ENCODE measurements around the gene OR2T1.
"Not testable (repeated sequence)": the region's sequence is repeated elsewhere in the genome, so short reads cannot be mapped to it uniquely, and the experiment has no call there.

OR2T1 gene

GRCh38 chr1:248402748-248403147, at the start of gene OR2T1:
Gene OR2T1 (plus strand): TSS chr1:248403048. CDS start chr1:248406148, 3,100 bp downstream.
- no peak for DNase-seq (ENCODE audit: low read depth in 2 of 2, low spot score in 1 of 2)

GRCh38 chr1:248359415-248359814, 43.4 kb upstream of the OR2T1 start:
- no peak for DNase-seq (ENCODE audit: low read depth in 2 of 2, low spot score in 1 of 2)

GRCh38 chr1:248361121-248361715, 41.6 kb upstream of the OR2T1 start, which contains the start of gene OR2T4:
Gene OR2T4 (plus strand): TSS chr1:248361665. CDS start chr1:248361665, 0 bp downstream.
- no peak for DNase-seq (ENCODE audit: low read depth in 2 of 2, low spot score in 1 of 2)

DNA sequence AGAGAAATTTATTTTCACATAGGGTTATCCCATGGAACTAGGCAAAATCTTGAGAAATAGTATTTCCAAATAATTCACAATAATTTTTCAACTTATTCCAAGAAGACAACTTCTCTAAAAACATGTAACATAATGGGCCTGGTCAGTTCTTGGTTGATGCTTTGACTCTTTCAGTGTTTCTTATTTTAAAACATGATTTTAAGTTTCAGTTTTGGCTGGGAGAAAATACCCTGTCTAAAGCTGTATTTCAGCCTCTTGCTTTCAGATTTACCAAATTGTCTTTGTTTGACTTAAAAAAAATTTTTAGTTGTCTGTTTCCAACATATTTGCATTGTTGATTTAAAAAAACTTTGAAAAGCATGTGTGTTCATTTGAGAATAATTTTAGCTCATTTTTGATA, 36.2 kb upstream of the OR2T1 start:
- no peak for DNase-seq (ENCODE audit: low read depth in 2 of 2, low spot score in 1 of 2)

DNA sequence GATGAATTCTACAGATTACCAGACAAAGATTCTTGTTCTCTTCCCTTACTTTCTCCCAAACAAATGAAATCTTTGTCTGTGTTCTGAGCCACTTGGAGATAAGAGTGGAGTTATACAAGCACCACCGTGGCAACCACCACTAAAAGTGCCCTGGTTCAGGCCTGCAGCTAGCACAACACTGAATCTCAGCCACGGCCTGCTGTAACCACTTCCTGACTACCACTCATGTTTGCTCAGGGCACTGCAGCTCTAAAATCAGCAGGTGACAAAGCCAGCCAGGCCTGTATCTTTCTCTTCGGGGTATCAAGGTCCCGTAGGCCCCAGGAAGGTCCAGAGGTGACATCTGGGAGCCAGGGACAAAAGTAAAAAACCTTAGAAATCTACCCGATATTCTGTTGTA, 30.5 kb upstream of the OR2T1 start:
- no peak for DNase-seq (ENCODE audit: low read depth in 2 of 2, low spot score in 1 of 2)

- DNase-seq (ENCODE audit: low read depth in 2 of 2, low spot score in 1 of 2), result no peak
Observed at GRCh38 chr1:248373761-248374160, 29.1 kb upstream of the OR2T1 start.

- no peak for DNase-seq (ENCODE audit: low read depth in 2 of 2, low spot score in 1 of 2)
Observed at GRCh38 chr1:248375446-248375845, 27.4 kb upstream of the OR2T1 start, which contains the start of gene OR2T6. Gene OR2T6 (plus strand): TSS chr1:248375746. CDS start chr1:248387609, 11,863 bp downstream.

- DNase-seq (ENCODE audit: low read depth in 2 of 2, low spot score in 1 of 2), result no peak
Observed at GRCh38 chr1:248376916-248377315, 25.9 kb upstream of the OR2T1 start.

GRCh38 chr1:248380854-248381253, 22.0 kb upstream of the OR2T1 start:
- DNase-seq (ENCODE audit: low read depth in 2 of 2, low spot score in 1 of 2), result no peak

- no peak for DNase-seq (ENCODE audit: low read depth in 2 of 2, low spot score in 1 of 2)
Observed at GRCh38 chr1:248388426-248388825, 14.4 kb upstream of the OR2T1 start.

DNA sequence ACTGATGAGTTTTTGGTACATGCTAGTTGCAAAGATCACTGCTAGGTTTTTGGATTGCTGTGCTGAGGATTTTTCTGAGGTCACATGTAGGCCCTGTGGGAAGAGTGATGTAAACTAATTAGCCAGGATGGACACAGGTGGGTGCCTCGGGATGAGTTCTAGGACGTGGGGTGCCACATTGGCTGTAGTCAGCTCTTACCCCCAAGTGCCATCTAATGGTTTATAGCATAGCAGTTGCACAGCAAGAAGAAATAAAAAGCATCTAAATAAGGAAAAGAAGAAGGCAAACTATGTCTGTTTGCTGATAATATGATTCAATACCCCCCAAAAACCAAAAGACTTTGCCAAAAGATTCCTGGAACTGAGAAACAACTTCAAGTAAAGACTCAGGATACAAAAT, 9.8 kb upstream of the OR2T1 start:
- DNase-seq (ENCODE audit: low read depth in 2 of 2, low spot score in 1 of 2), result no peak

GRCh38 chr1:248404024-248404423, 1.2 kb downstream of the OR2T1 start:
- no peak for DNase-seq (ENCODE audit: low read depth in 2 of 2, low spot score in 1 of 2)

GRCh38 chr1:248406721-248407692, 4.2 kb downstream of the OR2T1 start:
- DNase-seq (ENCODE audit: low read depth in 2 of 2, low spot score in 1 of 2), result no peak

DNA sequence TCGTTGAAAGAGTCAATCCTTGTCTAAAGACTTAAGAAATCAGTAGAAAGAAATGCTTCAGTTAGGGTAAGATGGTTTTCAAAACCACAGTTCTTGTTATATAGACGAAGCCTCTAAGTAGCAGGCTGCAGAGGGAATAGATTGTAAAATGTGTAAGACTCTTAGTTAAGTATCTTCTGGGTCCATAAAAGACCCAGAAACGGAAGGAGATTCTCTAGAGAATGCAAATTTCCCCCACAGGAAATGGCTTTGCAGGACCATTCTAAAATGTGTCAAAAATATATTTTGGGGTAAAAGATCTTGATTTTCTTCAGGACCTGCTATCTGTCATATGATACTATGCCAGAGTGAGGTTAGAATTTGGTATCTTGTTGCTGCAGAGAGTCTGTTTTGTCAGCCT, 13.4 kb downstream of the OR2T1 start:
- DNase-seq (ENCODE audit: low read depth in 2 of 2, low spot score in 1 of 2), result no peak

DNA sequence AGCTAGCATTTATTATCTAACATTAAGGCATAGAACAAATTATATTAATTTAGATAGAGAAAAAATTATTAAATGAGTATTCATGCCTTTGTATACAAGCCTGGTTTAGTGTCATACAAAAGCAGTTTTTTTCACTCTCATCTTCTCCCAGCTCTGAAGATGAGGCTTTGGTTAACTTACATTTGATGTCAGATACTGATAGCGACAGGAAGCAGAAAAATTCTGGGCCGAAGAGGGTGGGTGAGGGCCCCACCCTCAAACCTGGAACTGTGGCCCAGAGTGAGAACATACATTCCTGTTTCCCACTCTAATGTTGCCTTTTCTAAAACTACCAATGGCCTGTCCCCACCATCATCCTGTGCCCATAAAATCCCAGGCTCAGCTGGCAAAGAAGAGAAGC, 15.0 kb downstream of the OR2T1 start:
- no peak for DNase-seq (ENCODE audit: low read depth in 2 of 2, low spot score in 1 of 2)

DNA sequence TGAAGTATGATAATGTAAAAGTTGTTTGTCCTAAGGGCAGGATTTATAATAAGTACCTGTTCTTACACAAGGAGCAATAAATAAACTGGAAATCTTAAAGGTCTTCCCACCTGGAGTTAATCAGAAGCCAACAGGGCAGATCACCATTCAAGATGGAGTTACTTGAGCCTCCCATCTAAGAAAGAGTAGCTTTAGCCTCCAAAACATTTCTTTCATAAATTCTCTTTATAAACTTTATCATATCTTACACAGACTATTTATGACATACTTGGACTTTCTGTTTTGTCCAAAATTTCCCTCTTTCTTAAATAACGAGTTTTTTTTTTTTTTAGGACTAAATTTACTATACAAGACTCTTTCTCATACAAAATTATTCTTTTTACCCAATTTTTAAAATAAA, 18.5 kb downstream of the OR2T1 start:
- no peak for DNase-seq (ENCODE audit: low read depth in 2 of 2, low spot score in 1 of 2)

- DNase-seq (ENCODE audit: low read depth in 2 of 2, low spot score in 1 of 2), result not testable (repeated sequence)
Observed at GRCh38 chr1:248427526-248428191, 24.8 kb downstream of the OR2T1 start.

- not testable (repeated sequence) for DNase-seq (ENCODE audit: low read depth in 2 of 2, low spot score in 1 of 2)
Observed at GRCh38 chr1:248428192-248428533, 25.3 kb downstream of the OR2T1 start.

DNA sequence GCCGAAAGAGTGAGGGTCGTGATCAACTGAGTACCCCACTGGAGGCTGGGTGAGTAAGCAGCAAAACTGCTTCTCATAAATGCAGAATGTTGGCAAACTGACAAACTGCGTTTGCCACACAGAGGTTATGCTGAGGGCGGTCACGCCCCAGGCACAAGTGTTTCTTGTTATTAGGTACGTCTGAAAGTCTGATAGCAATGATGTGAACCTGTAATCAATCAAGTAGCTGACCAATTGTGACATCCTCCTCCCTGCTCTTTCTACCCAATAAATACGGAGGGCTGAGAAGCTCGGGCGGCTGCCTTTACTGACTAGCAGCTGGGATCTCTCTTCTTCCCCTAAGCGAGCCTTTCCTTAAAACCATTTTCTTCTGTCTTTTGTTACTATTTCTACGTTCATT, 28.8 kb downstream of the OR2T1 start:
- DNase-seq (ENCODE audit: low read depth in 2 of 2, low spot score in 1 of 2), result not testable (repeated sequence)

DNA sequence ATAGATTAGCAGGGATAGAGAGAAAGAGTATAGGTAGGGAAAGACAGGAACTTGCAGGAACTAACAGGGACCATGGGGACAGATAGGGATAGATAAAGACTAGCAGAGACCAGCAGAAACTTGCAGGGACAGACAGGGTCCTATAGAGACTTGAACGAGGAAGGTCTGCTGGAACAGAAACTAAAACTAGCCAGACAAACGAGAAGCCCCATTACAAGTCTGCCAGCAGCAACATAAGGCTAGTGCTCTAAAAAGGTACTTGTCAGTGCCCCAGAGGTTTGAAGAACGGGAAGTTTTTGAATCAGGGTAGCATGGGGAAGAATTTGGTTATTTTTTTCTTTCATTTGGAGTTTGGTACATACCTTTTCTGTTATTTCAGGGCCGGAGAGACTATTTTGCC, 29.4 kb downstream of the OR2T1 start:
- not testable (repeated sequence) for DNase-seq (ENCODE audit: low read depth in 2 of 2, low spot score in 1 of 2)

DNA sequence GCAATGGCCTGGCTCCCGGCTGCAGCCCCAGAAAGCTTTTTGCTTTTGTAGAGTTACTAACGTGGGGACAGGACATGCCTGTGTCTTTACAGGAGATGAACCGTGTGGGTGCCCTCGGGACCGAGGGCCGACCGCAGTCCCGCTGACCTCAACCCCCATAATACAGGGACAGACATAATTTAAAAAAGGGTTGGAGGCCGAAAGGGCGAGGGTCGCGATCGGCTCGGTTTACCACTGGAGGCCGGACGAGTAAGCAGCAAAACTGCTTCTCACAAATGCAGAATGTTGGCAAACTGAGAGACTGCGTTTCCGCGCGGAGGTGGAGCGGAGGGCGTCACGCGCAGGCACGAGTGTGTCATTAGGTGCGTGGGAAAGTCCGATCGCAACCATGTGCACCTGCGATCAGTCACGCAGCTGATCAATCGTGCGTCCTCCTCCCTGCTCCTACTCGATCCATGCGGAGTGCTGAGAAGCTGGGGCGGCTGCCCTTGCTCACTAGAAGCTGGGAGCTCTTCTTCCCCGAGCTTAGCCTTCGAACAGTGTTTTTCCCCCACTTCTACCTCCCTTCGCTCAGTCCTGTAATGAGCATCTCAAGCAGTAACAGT, 31.1 kb downstream of the OR2T1 start:
- not testable (repeated sequence) for DNase-seq (ENCODE audit: low read depth in 2 of 2, low spot score in 1 of 2)
